HG02798 (cell line): ENCODE results near the gene ADAMTSL3.
A peak's percentile ranks its signal among the peaks of the same experiment; 100 is the strongest.
"Not testable (repeated sequence)": the region's sequence is repeated elsewhere in the genome, so short reads cannot be mapped to it uniquely, and the experiment has no call there.

Experiments
- ATAC-seq: cut with Tn5 transposase; IDR thresholded peaks from one replicate; pipeline ENCODE4 v1.9.1; 2021; ENCODE audit warnings: mild to moderate bottlenecking; ENCODE audit not compliant: unreplicated experiment, poor library complexity

Gene ADAMTSL3

GRCh38 chr15:83943849-83944404 is 290.0 kb downstream of the ADAMTSL3 start:
- no peak for ATAC-seq

GRCh38 chr15:83947156-83947555 is 293.2 kb downstream of the ADAMTSL3 start:
- ATAC-seq: no peak

GRCh38 chr15:83954506-83954905 is 300.6 kb downstream of the ADAMTSL3 start:
- ATAC-seq: no peak

GRCh38 chr15:83955806-83956265 is 301.9 kb downstream of the ADAMTSL3 start:
- peak; percentile 97 for ATAC-seq

- no peak for ATAC-seq
Measured at GRCh38 chr15:83956887-83957286, 303.0 kb downstream of the ADAMTSL3 start.

GRCh38 chr15:83959477-83959876 is 305.6 kb downstream of the ADAMTSL3 start:
- ATAC-seq: no peak

GRCh38 chr15:83960192-83960829 is 306.4 kb downstream of the ADAMTSL3 start:
- ATAC-seq: no peak

- no peak for ATAC-seq
Measured at GRCh38 chr15:83961311-83961710, 307.4 kb downstream of the ADAMTSL3 start.

GRCh38 chr15:83964967-83965366 is 311.0 kb downstream of the ADAMTSL3 start:
- not testable (repeated sequence) for ATAC-seq

- no peak for ATAC-seq
Measured at GRCh38 chr15:83970295-83970890, 316.5 kb downstream of the ADAMTSL3 start.

GRCh38 chr15:83971992-83972391 is 318.1 kb downstream of the ADAMTSL3 start:
- ATAC-seq: no peak

GRCh38 chr15:83973816-83974215 is 319.9 kb downstream of the ADAMTSL3 start:
- peak; percentile 62 for ATAC-seq

GRCh38 chr15:83977992-83978391 is 324.1 kb downstream of the ADAMTSL3 start:
- ATAC-seq: no peak

- ATAC-seq: no peak
Measured at GRCh38 chr15:83978588-83978987, 324.7 kb downstream of the ADAMTSL3 start.

GRCh38 chr15:83980637-83981036 is 326.7 kb downstream of the ADAMTSL3 start:
- no peak for ATAC-seq

- no peak for ATAC-seq
Measured at GRCh38 chr15:83982748-83983147, 328.8 kb downstream of the ADAMTSL3 start.

GRCh38 chr15:83983634-83984458 is 329.9 kb downstream of the ADAMTSL3 start:
- peak; percentile 90 for ATAC-seq

- ATAC-seq: no peak
Measured at GRCh38 chr15:83984601-83985000, 330.7 kb downstream of the ADAMTSL3 start.

GRCh38 chr15:83991163-83991562 is 337.2 kb downstream of the ADAMTSL3 start:
- ATAC-seq: no peak

- ATAC-seq: peak; percentile 83
Measured at GRCh38 chr15:83992324-83993031, 338.6 kb downstream of the ADAMTSL3 start.
